Measurements from ENCODE around the gene ACSL5.

ACSL5 gene

GRCh38 chr10:112348759-112349158 lies 25.2 kb upstream of the ACSL5 start:
- DNase-seq (ENCODE audit: low spot score), result no peak
- in situ Hi-C loops (cut with MboI; ENCODE audit: low pct_unique_long_range_greater_than_20kb, low sequenced_read_pairs, unreplicated experiment), result no loop called here
- TF ChIP-seq CTCF (IDR thresholded peaks at IDR 0.05; ENCODE audit: extremely low read depth, insufficient read depth, missing control alignments), result no peak

GRCh38 chr10:112349521-112350085 lies 24.3 kb upstream of the ACSL5 start:
- TF ChIP-seq CTCF (IDR thresholded peaks at IDR 0.05; ENCODE audit: extremely low read depth, insufficient read depth, missing control alignments), result no peak
- no peak for DNase-seq (ENCODE audit: low spot score)
- in situ Hi-C loops (cut with MboI; ENCODE audit: low pct_unique_long_range_greater_than_20kb, low sequenced_read_pairs, unreplicated experiment), result no loop called here

GRCh38 chr10:112351146-112351545 lies 22.8 kb upstream of the ACSL5 start:
- DNase-seq (ENCODE audit: low spot score), result no peak
- no peak for TF ChIP-seq CTCF (IDR thresholded peaks at IDR 0.05; ENCODE audit: extremely low read depth, insufficient read depth, missing control alignments)
- in situ Hi-C loops (cut with MboI; ENCODE audit: low pct_unique_long_range_greater_than_20kb, low sequenced_read_pairs, unreplicated experiment), result no loop called here

- TF ChIP-seq CTCF (IDR thresholded peaks at IDR 0.05; ENCODE audit: extremely low read depth, insufficient read depth, missing control alignments), result no peak
- in situ Hi-C loops (cut with MboI; ENCODE audit: low pct_unique_long_range_greater_than_20kb, low sequenced_read_pairs, unreplicated experiment), result no loop called here
- DNase-seq (ENCODE audit: low spot score), result no peak
Observed at GRCh38 chr10:112352044-112352443, 21.9 kb upstream of the ACSL5 start.

- in situ Hi-C loops (cut with MboI; ENCODE audit: low pct_unique_long_range_greater_than_20kb, low sequenced_read_pairs, unreplicated experiment), result no loop called here
- no peak for DNase-seq (ENCODE audit: low spot score)
- TF ChIP-seq CTCF (IDR thresholded peaks at IDR 0.05; ENCODE audit: extremely low read depth, insufficient read depth, missing control alignments), result no peak
Observed at GRCh38 chr10:112353046-112353445, 20.9 kb upstream of the ACSL5 start.

GRCh38 chr10:112356686-112357085 lies 17.2 kb upstream of the ACSL5 start:
- no peak for DNase-seq (ENCODE audit: low spot score)
- in situ Hi-C loops (cut with MboI; ENCODE audit: low pct_unique_long_range_greater_than_20kb, low sequenced_read_pairs, unreplicated experiment), result no loop called here
- TF ChIP-seq CTCF (IDR thresholded peaks at IDR 0.05; ENCODE audit: extremely low read depth, insufficient read depth, missing control alignments), result no peak

All from GM13977 (cell line).